Endothelial cell of umbilical vein (primary cell): ENCODE data around the gene SYTL4. TPM values are rescaled to one million over a fixed set of nuclear protein-coding genes. Genes with fewer than 3 reads are reported as not detected.

Experiments used
- BruUV-seq: library from RNA; stranded (reverse); fragments of 400-500 nt; replicated peaks from 2 replicates; lab custom pipeline; 2021; lab: Mats Ljungman, UMichigan
- CTCF ChIA-PET: fragments of 300-600, 350-600 bp; sonication (Branson Sonifier 250); formaldehyde crosslinking; loops from one replicate; lab custom pipeline; 2021; ENCODE audit warnings: antibody characterized with exemption, inconsistent platforms; lab: Charles Lee
- POLR2A ChIA-PET: fragments of 300-600, 350-600 bp; sonication (Branson Sonifier 250); formaldehyde crosslinking; loops from one replicate; lab custom pipeline; 2021; ENCODE audit warnings: antibody characterized with exemption, inconsistent platforms; lab: Charles Lee
- DNase-seq: peaks from one replicate; pipeline ENCODE4 v3.0.0-alpha.2; 2011; ENCODE audit warnings: low read depth, low spot score
- FAIRE-seq: peaks from 2 replicates; lab custom pipeline; 2011; peaks lifted over from hg19 to GRCh38; lab: Jason Lieb, UNC
- H2AFZ ChIP-seq: 2 replicates; pipeline ENCODE4 v1.6.0; 2012; ENCODE audit warnings: low read depth, low read length, control low read depth, inconsistent platforms
- H3K27ac ChIP-seq: 2 replicates; pipeline ENCODE4 v1.5.1; 2011; ENCODE audit warnings: low read depth, mild to moderate bottlenecking, control low read depth, low read length, moderate library complexity; ENCODE audit not compliant: insufficient read depth
- H3K27me3 ChIP-seq, 2 experiments: 2 replicates each; pipeline versions ENCODE4 v1.6.0 to v1.6.1; 2011; ENCODE audit warnings: low read length in 2 of 2, mixed read lengths in 1 of 2; ENCODE audit not compliant: control insufficient read depth in 2 of 2, insufficient read depth in 2 of 2
- H3K36me3 ChIP-seq, 2 experiments: 2 replicates in 1 of 2; 3 replicates in 1 of 2; pipeline ENCODE4 v1.5.1; 2011; ENCODE audit warnings: low read length in 2 of 2, mild to moderate bottlenecking in 1 of 2, moderate library complexity in 1 of 2; ENCODE audit not compliant: control insufficient read depth in 2 of 2, insufficient read depth in 2 of 2; ENCODE audit errors: extremely low read depth in 1 of 2
- H3K4me1 ChIP-seq: 3 replicates; pipeline ENCODE4 v1.5.1; 2011; ENCODE audit warnings: mild to moderate bottlenecking, low read length; ENCODE audit not compliant: control insufficient read depth, insufficient read depth; ENCODE audit errors: extremely low read depth
- H3K4me2 ChIP-seq: 2 replicates; pipeline ENCODE4 v1.6.1; 2011; ENCODE audit warnings: low read length, control low read depth, mixed read lengths; ENCODE audit not compliant: insufficient read depth
- H3K4me3 ChIP-seq, 3 experiments: fragments of 200-600 bp in 1 of 3; sonication (generic), shearing (Covaris generic) in 1 of 3; replicated peaks in 1 of 3; 2 replicates each; pipeline ENCODE4 v1.5.1; 2011 to 2016; ENCODE audit warnings: control low read depth in 3 of 3, low read length in 3 of 3, mild to moderate bottlenecking in 2 of 3, inconsistent platforms in 1 of 3, low read depth in 1 of 3, moderate library complexity in 1 of 3; ENCODE audit not compliant: insufficient read depth in 1 of 3
- H3K79me2 ChIP-seq: 2 replicates; pipeline ENCODE4 v1.6.0; 2012; ENCODE audit warnings: low read length, inconsistent platforms; ENCODE audit not compliant: control insufficient read depth, insufficient read depth
- H3K9ac ChIP-seq: replicated peaks from 2 replicates; pipeline ENCODE3; 2011; ENCODE audit warnings: low read length, control low read depth; ENCODE audit not compliant: insufficient read depth; ENCODE audit errors: extremely low read depth
- H3K9me1 ChIP-seq: replicated peaks from 3 replicates; pipeline ENCODE4 v1.6.0; 2011; ENCODE audit warnings: mild to moderate bottlenecking, low read length; ENCODE audit not compliant: control insufficient read depth, insufficient read depth; ENCODE audit errors: extremely low read depth
- H3K9me3 ChIP-seq: replicated peaks from 2 replicates; pipeline ENCODE4 v1.5.1; 2012; ENCODE audit warnings: low read length, inconsistent platforms; ENCODE audit not compliant: control insufficient read depth, insufficient read depth
- H4K20me1 ChIP-seq: replicated peaks from 2 replicates; pipeline ENCODE3; 2011; ENCODE audit warnings: mild to moderate bottlenecking, low read length; ENCODE audit not compliant: control insufficient read depth, insufficient read depth; ENCODE audit errors: extremely low read depth
- EZH2 ChIP-seq: IDR thresholded peaks from 2 replicates; pipeline ENCODE4 v1.6.1; 2012; ENCODE audit warnings: borderline replicate concordance, low read depth, mild to moderate bottlenecking, moderate library complexity, low read length, inconsistent platforms; ENCODE audit not compliant: severe bottlenecking
- FOS ChIP-seq: IDR thresholded peaks from 2 replicates; pipeline ENCODE4 v1.6.1; 2011; ENCODE audit warnings: mild to moderate bottlenecking, low read length, moderate library complexity, borderline replicate concordance; ENCODE audit not compliant: insufficient read depth
- GATA2 ChIP-seq: IDR thresholded peaks from 2 replicates; pipeline ENCODE4 v1.7.0; 2011; ENCODE audit warnings: low read depth, mild to moderate bottlenecking, moderate library complexity, mixed read lengths, low read length; ENCODE audit not compliant: insufficient read length, insufficient read depth
- JUN ChIP-seq: IDR thresholded peaks from 2 replicates; pipeline ENCODE4 v1.6.1; 2011; ENCODE audit warnings: borderline replicate concordance, low read depth; ENCODE audit not compliant: insufficient read length, insufficient read depth
- MYC ChIP-seq: IDR thresholded peaks from one replicate; pipeline ENCODE4 v1.6.1; 2011; ENCODE audit warnings: mild to moderate bottlenecking, low read depth, low read length
- POLR2A ChIP-seq: IDR thresholded peaks from 2 replicates; pipeline ENCODE4 v1.6.1; 2012; ENCODE audit warnings: low read depth, mild to moderate bottlenecking, control low read depth, low read length
- POLR2AphosphoS5 ChIP-seq: IDR thresholded peaks from 2 replicates; pipeline ENCODE4 v1.6.1; 2012; ENCODE audit warnings: low read depth, mild to moderate bottlenecking, control low read depth, low read length, moderate library complexity; ENCODE audit not compliant: insufficient read depth
- dilution Hi-C: fragments of 300-500 bp; cut with MboI; formaldehyde crosslinking; loops from one replicate; pipeline ENCODE4 v1.15.0; 2019; ENCODE audit warnings: low sequenced_read_pairs; ENCODE audit not compliant: extremely low pct_ligation_motif_present
- intact Hi-C: fragments of 100-400 bp; cut with micrococcal nuclease; formaldehyde crosslinking; loops from one replicate; pipeline ENCODE4 v1.10.0; 2022
- polyA plus RNA-seq, 4 experiments: library from polyadenylated mRNA; depleted of rRNA in 3 of 4; stranded (reverse) in 3 of 4; unstranded in 1 of 4; fragments of >200 nt; gene quantifications; 2 replicates each; pipeline versions ENCODE4 v1.2.1 to v1.2.3, GENCODE V29; 2011 to 2012; ENCODE audit warnings: missing spikeins in 1 of 4
- total RNA-seq: library from RNA; stranded (reverse); gene quantifications from 2 replicates; pipeline ENCODE4 v1.2.3, GENCODE V29; 2021
- TF ChIP-seq, protein P1 (sequence below), 2 donors: IDR thresholded peaks; 1 replicate in 1 of 2; 2 replicates in 1 of 2; pipeline ENCODE4 v1.5.1; 2011; ENCODE audit warnings: low read length in 2 of 2, mild to moderate bottlenecking in 2 of 2, moderate library complexity in 2 of 2, control low read depth in 1 of 2, inconsistent platforms in 1 of 2, low read depth in 1 of 2; ENCODE audit not compliant: insufficient read depth in 1 of 2; ENCODE audit errors: extremely low read depth in 1 of 2
- TF ChIP-seq, protein P2 (sequence below): IDR thresholded peaks from 2 replicates; pipeline ENCODE4 v1.6.1; 2011; ENCODE audit not compliant: insufficient read depth, insufficient read length

The SYTL4 gene
- total and polyA plus RNA-seq, 2 donors (not counting 3 experiments of a cell fraction or from before 2014, with no cell fraction given) = 25.6 to 44.1 TPM

DNA sequence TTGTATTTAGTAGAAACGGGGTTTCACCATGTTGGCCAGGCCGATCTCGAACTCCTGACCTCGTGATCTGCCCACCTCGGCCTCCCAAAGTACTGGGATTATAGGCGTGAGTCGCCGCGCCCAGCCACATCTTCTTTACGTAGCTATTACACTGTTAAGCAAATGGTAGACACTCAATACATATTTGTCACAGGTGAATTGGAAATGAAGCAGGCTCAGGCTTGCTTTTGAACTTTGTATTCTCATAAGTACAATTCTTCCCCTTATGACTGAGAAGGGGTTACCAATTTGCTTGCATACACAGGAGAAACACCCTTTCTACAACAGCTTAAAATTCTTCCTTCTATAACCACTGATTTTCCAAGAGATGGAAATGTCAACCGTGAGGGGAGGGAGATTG, 88.7 kb downstream of the SYTL4 start:
- Histone ChIP-seq H3K4me1 (peaks cover 43% of the 10 kb centered on the region), H3K9me3 (no peaks in the 10 kb centered on the region), H4K20me1 (no peaks in the 10 kb centered on the region), H3K27me3 (no peaks in the 10 kb centered on the region), H3K9me1 (no peaks in the 10 kb centered on the region), H3K4me3 (no peak overlapping the region), H3K79me2 (peaks cover 41% of the 10 kb centered on the region), H3K9ac (peak overlapping the region; percentile 87), H3K36me3 (no peaks in the 10 kb centered on the region), H2AFZ (peak overlapping the region; percentile 23), H3K27ac (peak overlapping the region; percentile 99), H3K4me2 (peak overlapping the region; percentile 50)
- BruUV-seq = no TSS peak
- ChIA-PET CTCF (interaction anchor here (0.6 to 1.6 kb wide), 3 partner anchors 28 to 519 kb away, joined by 3 to 5 read pairs (median 4); no protein-coding TSS in a partner anchor), POLR2A (no interaction called here)
- no peak for DNase-seq
- FAIRE-seq = no peak
- dilution Hi-C loops (no loop called here), intact Hi-C loops (loop anchor here (5.0 kb wide), 1 partner anchor 749 kb away; the partner anchor contains the start of gene RPL36A)
- TF ChIP-seq JUN (no peak), FOS (no peak), EZH2 (no peak), GATA2 (no peak), MYC (no peak), POLR2A (no peak), POLR2AphosphoS5 (no peak)
- TF ChIP-seq, protein P1, sequence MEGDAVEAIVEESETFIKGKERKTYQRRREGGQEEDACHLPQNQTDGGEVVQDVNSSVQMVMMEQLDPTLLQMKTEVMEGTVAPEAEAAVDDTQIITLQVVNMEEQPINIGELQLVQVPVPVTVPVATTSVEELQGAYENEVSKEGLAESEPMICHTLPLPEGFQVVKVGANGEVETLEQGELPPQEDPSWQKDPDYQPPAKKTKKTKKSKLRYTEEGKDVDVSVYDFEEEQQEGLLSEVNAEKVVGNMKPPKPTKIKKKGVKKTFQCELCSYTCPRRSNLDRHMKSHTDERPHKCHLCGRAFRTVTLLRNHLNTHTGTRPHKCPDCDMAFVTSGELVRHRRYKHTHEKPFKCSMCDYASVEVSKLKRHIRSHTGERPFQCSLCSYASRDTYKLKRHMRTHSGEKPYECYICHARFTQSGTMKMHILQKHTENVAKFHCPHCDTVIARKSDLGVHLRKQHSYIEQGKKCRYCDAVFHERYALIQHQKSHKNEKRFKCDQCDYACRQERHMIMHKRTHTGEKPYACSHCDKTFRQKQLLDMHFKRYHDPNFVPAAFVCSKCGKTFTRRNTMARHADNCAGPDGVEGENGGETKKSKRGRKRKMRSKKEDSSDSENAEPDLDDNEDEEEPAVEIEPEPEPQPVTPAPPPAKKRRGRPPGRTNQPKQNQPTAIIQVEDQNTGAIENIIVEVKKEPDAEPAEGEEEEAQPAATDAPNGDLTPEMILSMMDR (IDR thresholded peaks at IDR 0.05; ENCODE audit: extremely low read depth in 1 of 2, insufficient read depth in 1 of 2, low read depth in 1 of 2, low read length in 2 of 2) = no peak
- TF ChIP-seq, protein P2, sequence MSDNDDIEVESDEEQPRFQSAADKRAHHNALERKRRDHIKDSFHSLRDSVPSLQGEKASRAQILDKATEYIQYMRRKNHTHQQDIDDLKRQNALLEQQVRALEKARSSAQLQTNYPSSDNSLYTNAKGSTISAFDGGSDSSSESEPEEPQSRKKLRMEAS = no peak
